ENCODE results near the gene DAGLB. TPM values are rescaled to one million over a fixed set of nuclear protein-coding genes. Genes with fewer than 3 reads are reported as not detected.

The DAGLB gene
- total and polyA plus RNA-seq, 2 of the 4 experiments (the other 2 are of a cell fraction): 23.4 to 33.5 TPM

- Histone ChIP-seq H3K36me3 (ENCODE audit: control insufficient read depth, insufficient read depth, low read length) (peaks cover 45% of the 10 kb centered on the region), H4K5ac (ENCODE audit: low read depth, low read length) (no peak overlapping the region), H4K20me1 (ENCODE audit: insufficient read depth, low read length) (peaks cover 92% of the 10 kb centered on the region), H3K79me1 (ENCODE audit: low read depth in 1 of 2, low read length in 2 of 2) (peaks cover 25 to 75% of the 10 kb centered on the region in 2 experiments), H3K9ac (ENCODE audit: low read depth, low read length) (no peak overlapping the region), H4K91ac (ENCODE audit: insufficient read depth, low read depth, low read length) (no peak overlapping the region), H3K27ac (ENCODE audit: insufficient read depth, low read length) (no peak overlapping the region), H2BK20ac (ENCODE audit: low read depth, low read length) (no peak overlapping the region), H2AK5ac (ENCODE audit: low read depth, low read length) (no peak overlapping the region), H3K4me2 (ENCODE audit: low read depth, low read length) (no peak overlapping the region), H2BK120ac (ENCODE audit: low read depth, low read length) (no peak overlapping the region), H3K4ac (ENCODE audit: low read depth, low read length) (no peak overlapping the region), H3K14ac (replicated peaks; ENCODE audit: low read depth, low read length) (no peak overlapping the region), H3K4me1 (ENCODE audit: control insufficient read depth, insufficient read depth, low read length) (peaks cover 5% of the 10 kb centered on the region; the same call in 1 of the 2 replicates), H3K23ac (ENCODE audit: low read depth, low read length) (0 out of 2 replicates have a peak overlapping the region, but pooled peaks have one; percentile 1), H2AFZ (replicated peaks; ENCODE audit: low read length, poor library complexity) (no peak overlapping the region), H2BK15ac (ENCODE audit: low read depth, low read length) (no peak overlapping the region), H3K27me3 (ENCODE audit: control insufficient read depth, insufficient read depth, low read length) (no peaks in the 10 kb centered on the region), H3K9me1 (ENCODE audit: insufficient read depth, low read length) (peaks cover 35% of the 10 kb centered on the region), H3K4me3 (ENCODE audit: insufficient read depth, low read depth, low read length) (no peak overlapping the region), H3K56ac (ENCODE audit: extremely low read depth, insufficient read depth, low read length) (no peak overlapping the region), H4K8ac (ENCODE audit: low read depth in 2 of 2, low read length in 2 of 2) (no peak overlapping the region), H3K18ac (ENCODE audit: low read depth, low read length) (no peak overlapping the region), H2AK9ac (replicated peaks; ENCODE audit: low read depth, low read length, poor library complexity) (no peak overlapping the region), H3K9me3 (ENCODE audit: control insufficient read depth, insufficient read depth, low read length) (no peaks in the 10 kb centered on the region), H2BK5ac (ENCODE audit: low read depth, low read length, poor library complexity, severe bottlenecking) (no peak overlapping the region)
- WGBS, 2 experiments (ENCODE audit: extremely low coverage in 2 of 2, insufficient read length in 1 of 2): no CpG with 5 or more reads among the region's 8 CpGs
- in situ Hi-C loops (cut with MboI; ENCODE audit: low sequenced_read_pairs): no loop called here
- POLR2A ChIA-PET (ENCODE audit: unreplicated experiment): no interaction called here
- BruUV-seq (replicated peaks): no TSS peak
- DNase-seq: no peak
- CTCF ChIA-PET: no interaction called here
- dilution Hi-C loops (cut with HindIII; ENCODE audit: low sequenced_read_pairs, unreplicated experiment): no loop called here
- intact Hi-C loops (cut with micrococcal nuclease): no loop called here
- no peak for TF ChIP-seq RCOR1 (IDR thresholded peaks at IDR 0.05; ENCODE audit: insufficient replicate concordance, low read length)
- TF ChIP-seq ELK1 (IDR thresholded peaks at IDR 0.05; ENCODE audit: borderline replicate concordance, low read depth, low read length): no peak
- TF ChIP-seq POLR2A (IDR thresholded peaks at IDR 0.05; ENCODE audit: low read depth, low read length): no peak
- TF ChIP-seq FOS (IDR thresholded peaks at IDR 0.05; ENCODE audit: low read depth, low read length): no peak
- no peak for TF ChIP-seq BHLHE40 (IDR thresholded peaks at IDR 0.05; ENCODE audit: low read depth, low read length)
- TF ChIP-seq NFE2L2 (IDR thresholded peaks at IDR 0.05; ENCODE audit: low read depth, low read length): no peak
- no peak for TF ChIP-seq MXI1 (IDR thresholded peaks at IDR 0.05; ENCODE audit: borderline replicate concordance, low read depth, low read length)
- TF ChIP-seq MAZ (IDR thresholded peaks at IDR 0.05; ENCODE audit: borderline replicate concordance, low read depth, low read length): no peak
- no peak for TF ChIP-seq CEBPB (IDR thresholded peaks at IDR 0.05; ENCODE audit: low read depth, low read length)
- TF ChIP-seq CTCF (conservative IDR thresholded peaks at IDR 0.05; ENCODE audit: low read depth, low read length): no peak
- TF ChIP-seq MAFK (IDR thresholded peaks at IDR 0.05; ENCODE audit: low read depth, low read length): no peak
- no peak for TF ChIP-seq USF2 (IDR thresholded peaks at IDR 0.05; ENCODE audit: low read depth, low read length)
- TF ChIP-seq RFX5 (IDR thresholded peaks at IDR 0.05; ENCODE audit: low read depth, low read length): no peak
- TF ChIP-seq RAD21 (IDR thresholded peaks at IDR 0.05; ENCODE audit: low read length): no peak
- no peak for TF ChIP-seq CHD1 (IDR thresholded peaks at IDR 0.05; ENCODE audit: low read depth, low read length)
- TF ChIP-seq SMC3 (IDR thresholded peaks at IDR 0.05; ENCODE audit: low read depth, low read length): no peak
- no peak for ATAC-seq (ENCODE audit: low read depth)
Observed at GRCh38 chr7:6399351-6399750, 48.4 kb downstream of the DAGLB start.

Measured in IMR-90 (cell line).